Activated T-helper 9 cell treated with anti-CD3 and anti-CD28 coated beads, Interleukin-2, amount 50 U/mL, for 16 hours (primary cell): ENCODE data around the gene MEIKIN.

Experiments
- DNase-seq: peaks from one replicate; pipeline ENCODE4 v3.0.0-alpha.2; 2020; ENCODE audit warnings: low read depth

MEIKIN gene

GRCh38 chr5:131945551-131946168 lies at the start of gene MEIKIN:
TSS of gene MEIKIN (minus strand) at chr5:131945663. CDS start at chr5:131945505, 158 bp downstream.
- DNase-seq: no peak

GRCh38 chr5:131994533-131995226 lies 49.2 kb upstream of the MEIKIN start:
- no peak for DNase-seq

- no peak for DNase-seq
These were observed 48.6 kb upstream of the MEIKIN start for GRCh38 chr5:131994090-131994489.

GRCh38 chr5:131993676-131994075 lies 48.2 kb upstream of the MEIKIN start:
- DNase-seq: no peak

- no peak for DNase-seq
These were observed 46.9 kb upstream of the MEIKIN start for GRCh38 chr5:131992370-131992769.

DNA sequence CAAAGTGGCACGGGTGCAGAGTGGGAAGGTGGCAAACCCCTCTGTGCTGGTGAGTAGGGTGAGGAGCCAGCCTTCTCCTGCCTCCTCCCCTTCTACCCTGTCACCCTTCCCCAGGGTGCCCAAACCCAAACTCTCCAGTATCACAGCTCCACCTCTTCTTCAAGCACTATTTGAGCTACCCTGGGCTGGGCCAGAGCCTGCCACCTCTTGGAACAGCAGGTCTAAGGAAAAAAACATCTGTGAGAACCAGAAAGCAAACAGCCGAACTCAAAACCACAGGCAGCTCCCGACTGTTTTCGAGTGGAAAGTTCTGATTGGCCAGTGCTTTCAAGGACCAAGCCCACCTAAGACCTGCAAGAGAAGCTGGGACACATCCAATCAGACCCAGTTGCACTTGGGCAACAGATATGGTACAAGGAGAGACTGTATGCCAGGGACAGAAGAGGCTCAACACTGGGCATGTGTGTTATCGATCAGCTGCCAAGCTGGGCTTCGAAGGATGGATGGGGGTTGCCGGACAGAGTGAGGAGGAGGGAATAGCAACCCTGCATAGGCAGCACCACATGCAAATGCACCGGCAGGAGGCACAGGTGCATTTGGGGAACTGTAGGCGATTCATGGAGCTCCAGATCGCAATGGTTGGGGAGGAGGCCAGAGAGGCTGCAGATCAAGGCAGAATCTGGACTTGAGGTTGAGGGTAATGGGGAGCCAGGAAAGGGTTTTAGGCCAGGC lies 46.3 kb upstream of the MEIKIN start:
- no peak for DNase-seq

- DNase-seq: no peak
These were observed 45.3 kb upstream of the MEIKIN start for GRCh38 chr5:131990716-131991115.

GRCh38 chr5:131988601-131989000 lies 43.1 kb upstream of the MEIKIN start:
- no peak for DNase-seq

DNA sequence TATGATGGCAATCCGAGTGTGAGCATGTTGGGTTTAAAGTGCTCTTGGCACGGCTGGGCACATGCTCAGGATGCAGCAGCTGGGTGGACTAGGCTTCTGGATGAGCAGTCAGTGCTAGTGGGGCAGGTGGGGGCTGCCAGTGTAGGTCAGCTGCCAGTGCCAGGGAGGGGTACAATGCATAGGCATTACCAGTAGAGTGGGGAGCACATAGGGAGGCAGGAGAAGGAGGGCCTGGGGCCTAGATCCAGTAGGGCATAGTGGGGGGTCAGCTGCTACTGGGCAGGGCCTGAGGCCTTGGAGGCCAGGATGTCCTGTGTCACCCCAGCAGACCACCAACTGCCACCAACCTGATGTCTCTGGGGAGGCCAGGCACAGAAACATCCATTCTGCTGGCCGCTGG lies 41.8 kb upstream of the MEIKIN start:
- no peak for DNase-seq

- DNase-seq: no peak
These were observed 40.9 kb upstream of the MEIKIN start for GRCh38 chr5:131986161-131986912.

DNA sequence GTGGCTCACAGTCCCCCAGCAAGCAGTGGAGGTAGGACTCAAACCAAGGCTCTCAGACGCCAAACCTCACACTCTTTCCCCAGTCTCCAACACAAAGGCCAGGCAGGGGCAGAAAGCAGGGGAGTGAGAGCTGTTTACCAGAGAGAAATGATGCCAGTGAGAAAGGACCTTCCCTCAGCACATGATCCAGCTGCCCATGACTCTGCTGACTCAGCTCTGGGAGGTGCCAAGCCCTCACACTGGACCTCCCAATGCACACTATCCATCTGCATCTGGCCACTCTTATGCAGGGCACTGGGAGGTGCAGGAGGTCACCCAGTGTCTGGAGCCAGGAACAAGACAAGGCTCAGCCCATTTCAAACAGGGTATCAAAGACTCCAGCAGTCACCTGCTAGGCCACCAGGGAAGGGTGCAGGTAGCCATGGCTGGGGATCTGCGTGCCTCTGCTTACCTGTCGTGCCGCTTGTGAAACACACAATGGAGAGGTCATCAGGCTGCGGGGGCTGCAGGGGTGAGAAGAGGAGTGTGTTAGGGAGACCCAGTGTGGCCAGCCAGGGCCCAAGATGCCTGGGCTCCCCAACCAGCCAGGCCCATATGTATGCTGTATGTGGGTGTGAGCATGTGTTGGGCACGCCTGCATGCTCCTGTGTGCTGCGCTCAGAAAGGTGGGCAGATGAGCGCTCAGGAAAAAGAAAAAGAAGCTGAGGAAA lies 39.6 kb upstream of the MEIKIN start:
- DNase-seq: no peak

DNA sequence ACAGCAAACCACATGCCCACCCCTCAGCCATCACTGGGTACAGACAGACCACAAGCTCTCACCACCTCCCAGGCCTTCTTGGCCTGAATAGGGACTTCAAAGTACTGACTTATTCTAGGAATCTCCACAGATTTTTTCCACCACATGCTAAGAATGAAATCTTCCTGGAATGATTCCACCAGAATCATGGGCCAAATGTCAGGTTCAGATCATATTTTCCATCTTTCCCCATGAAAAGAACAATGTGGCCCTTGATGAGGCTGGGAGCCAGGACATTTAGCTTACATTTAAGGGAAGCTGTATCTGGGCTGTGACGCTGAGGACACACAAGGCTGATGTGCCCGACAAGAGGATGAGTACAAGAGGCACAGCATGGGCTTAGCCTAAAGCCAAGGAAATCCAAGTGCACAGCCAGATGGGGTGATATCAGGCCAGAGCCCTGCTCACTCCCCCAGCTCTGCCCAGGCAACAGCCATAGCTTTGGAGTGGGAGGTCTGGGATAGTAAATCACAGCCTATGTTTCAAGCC lies 37.8 kb upstream of the MEIKIN start:
- DNase-seq: no peak

DNA sequence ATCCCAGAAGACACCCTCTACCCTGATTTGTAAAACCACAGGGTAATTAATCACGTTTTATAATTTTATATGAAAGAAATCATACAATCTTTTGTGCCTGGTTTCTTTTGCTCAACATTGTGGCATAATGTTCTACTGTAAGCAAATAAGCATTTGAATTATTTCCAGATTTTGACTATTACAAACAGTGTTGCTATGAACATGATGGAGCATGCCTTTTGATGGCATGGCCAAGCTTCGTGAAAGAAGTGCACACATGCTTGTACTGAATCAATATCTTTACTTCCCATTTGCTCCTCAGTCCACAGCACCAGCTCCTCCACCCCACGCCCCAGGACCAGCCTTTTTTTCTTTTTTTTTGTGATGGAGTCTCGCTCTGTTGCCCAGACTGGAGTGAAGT lies 36.1 kb upstream of the MEIKIN start:
- no peak for DNase-seq

GRCh38 chr5:131980696-131981095 lies 35.2 kb upstream of the MEIKIN start:
- no peak for DNase-seq

GRCh38 chr5:131979816-131980215 lies 34.4 kb upstream of the MEIKIN start:
- no peak for DNase-seq

- no peak for DNase-seq
These were observed 31.7 kb upstream of the MEIKIN start for GRCh38 chr5:131977212-131977604.

DNA sequence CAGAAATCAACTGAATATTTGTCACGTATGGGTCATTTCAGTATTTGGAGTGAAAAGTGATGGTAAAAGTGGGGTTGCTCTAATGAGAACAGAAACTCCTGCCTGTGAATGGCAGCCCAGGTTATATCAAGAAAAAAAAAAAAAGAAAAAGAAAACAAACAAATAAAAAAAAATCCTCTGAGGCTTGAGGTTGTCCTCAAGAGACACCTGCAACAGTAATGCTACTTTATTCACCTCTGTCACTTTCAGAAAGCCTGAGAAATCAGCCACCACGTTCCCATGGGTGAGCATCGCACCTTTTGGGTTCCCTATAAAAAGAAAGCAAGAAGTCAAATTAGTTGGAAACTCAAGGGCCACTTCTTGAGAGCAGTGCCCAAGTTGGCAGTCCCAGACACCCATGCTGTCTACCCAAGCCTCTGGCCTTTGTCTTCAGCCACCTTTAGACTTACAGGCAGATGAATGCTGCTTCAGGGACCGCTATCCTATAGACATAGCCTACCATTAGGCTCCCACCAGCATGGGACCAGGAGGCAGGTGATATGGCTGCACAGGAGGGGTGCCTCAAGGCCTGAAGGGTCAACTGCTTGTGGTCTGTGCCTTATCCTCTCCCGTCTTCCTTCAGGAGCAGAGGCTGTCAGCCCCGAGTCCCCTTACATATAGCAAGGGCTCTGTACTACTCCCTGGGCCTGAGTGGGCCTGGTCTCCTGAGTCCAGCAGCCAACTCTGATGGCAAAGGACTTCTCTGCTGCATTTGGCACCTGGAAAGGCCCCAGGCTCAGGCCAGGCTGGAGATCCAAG lies 31.1 kb upstream of the MEIKIN start:
- DNase-seq: no peak

DNA sequence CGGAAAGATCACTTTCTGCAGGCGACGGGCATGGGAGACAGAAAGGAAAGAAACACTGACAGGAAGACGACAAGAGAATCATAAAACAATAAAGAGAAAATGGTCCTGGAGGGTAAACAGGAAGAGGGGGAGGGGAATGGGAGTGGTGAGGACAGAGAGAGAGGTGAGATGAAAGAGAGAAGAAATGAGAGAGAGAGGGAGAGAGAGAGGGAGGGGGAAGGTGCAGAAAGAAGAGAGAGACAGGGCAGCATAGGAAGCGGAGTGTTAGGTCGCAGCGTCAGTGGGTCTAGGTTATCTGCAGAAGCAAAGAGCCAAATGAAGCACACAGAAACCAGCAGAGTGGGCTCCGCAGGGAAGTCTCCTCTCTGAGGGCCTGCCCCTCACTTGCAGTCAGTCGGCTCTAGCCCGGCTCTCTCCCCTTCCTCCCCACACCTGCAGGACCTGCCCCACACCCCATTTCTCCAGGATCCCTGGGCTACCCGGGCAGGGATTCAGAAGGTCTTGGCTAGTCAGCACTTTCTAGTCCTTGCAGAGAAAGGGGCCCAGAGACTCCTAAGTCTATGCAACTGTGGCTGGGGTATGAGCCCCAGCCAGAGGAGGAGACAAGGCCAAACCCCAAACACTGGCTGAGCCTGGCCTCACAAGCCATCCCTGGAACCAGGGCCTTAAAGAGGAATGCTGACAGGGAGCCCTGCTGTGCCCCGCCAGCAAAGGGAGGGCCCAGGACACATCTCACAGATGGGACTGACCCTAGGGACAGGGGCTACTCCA lies 29.7 kb upstream of the MEIKIN start:
- DNase-seq: no peak

- no peak for DNase-seq
These were observed 29.1 kb upstream of the MEIKIN start for GRCh38 chr5:131974622-131974955.

DNA sequence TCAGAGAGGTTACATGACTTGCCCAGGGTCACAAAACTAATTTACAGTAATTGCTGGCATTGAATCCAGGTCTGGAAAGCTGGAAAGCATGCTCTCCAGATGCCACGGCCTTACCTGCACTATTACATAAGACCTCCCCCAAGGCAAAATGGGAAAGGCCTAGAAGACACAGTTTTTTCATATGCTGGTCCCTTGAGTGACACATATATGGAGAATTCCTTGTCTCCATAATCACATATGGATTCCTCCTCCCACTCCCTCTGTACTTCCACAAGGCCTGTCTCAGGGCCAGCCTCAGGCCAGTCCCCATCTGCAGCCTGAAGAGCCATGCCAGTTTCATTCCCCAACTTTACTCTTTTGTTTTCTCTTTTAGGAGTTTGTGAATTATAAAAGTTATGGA lies 28.6 kb upstream of the MEIKIN start:
- DNase-seq: no peak
